ENCODE results near the gene MAST2. TPM values are rescaled to one million over a fixed set of nuclear protein-coding genes. Genes with fewer than 3 reads are reported as not detected.

MAST2 gene
- total RNA-seq, 1 experiment from 2014 or later: 38.4 TPM

- peaks cover 5% of the 10 kb centered on the region for H3K9me3 ChIP-seq (ENCODE audit: low read depth, low read length, poor library complexity, severe bottlenecking)
- DNase-seq (ENCODE audit: low spot score): no peak
- no peak overlapping the region for H3K27ac ChIP-seq (ENCODE audit: low read depth, low read length, poor library complexity, severe bottlenecking)
- H3K27me3 ChIP-seq (replicated peaks; ENCODE audit: insufficient read depth, low read depth, low read length, poor library complexity): no peaks in the 10 kb centered on the region
- TF ChIP-seq CTCF (conservative IDR thresholded peaks at IDR 0.05; ENCODE audit: low read depth, low read length): no peak
- TF ChIP-seq EZH2 (IDR thresholded peaks at IDR 0.05; ENCODE audit: borderline replicate concordance, low read depth, low read length, poor library complexity, severe bottlenecking): no peak
- no peak overlapping the region for H3K4me3 ChIP-seq (ENCODE audit: low read depth, low read length, poor library complexity, severe bottlenecking)
- CTCF ChIA-PET: no interaction called here
- no TSS peak for BruUV-seq (replicated peaks)
- intact Hi-C loops (cut with micrococcal nuclease; ENCODE audit: unreplicated experiment): no loop called here
- H3K4me1 ChIP-seq (ENCODE audit: insufficient read depth, low read length, poor library complexity, severe bottlenecking): no peaks in the 10 kb centered on the region
- H3K36me3 ChIP-seq (ENCODE audit: insufficient read depth, low read length, poor library complexity, severe bottlenecking): no peaks in the 10 kb centered on the region
- POLR2A ChIA-PET (ENCODE audit: low non-redundant PET): no interaction called here
Observed at GRCh38 chr1:45848097-45848496, 44.7 kb downstream of the MAST2 start.

- intact Hi-C loops (cut with micrococcal nuclease; ENCODE audit: unreplicated experiment): no loop called here
- Histone ChIP-seq H3K9me3 (ENCODE audit: low read depth, low read length, poor library complexity, severe bottlenecking) (peaks cover 5% of the 10 kb centered on the region), H3K27ac (ENCODE audit: low read depth, low read length, poor library complexity, severe bottlenecking) (no peak overlapping the region), H3K4me3 (ENCODE audit: low read depth, low read length, poor library complexity, severe bottlenecking) (no peak overlapping the region), H3K4me1 (ENCODE audit: insufficient read depth, low read length, poor library complexity, severe bottlenecking) (no peaks in the 10 kb centered on the region), H3K27me3 (replicated peaks; ENCODE audit: insufficient read depth, low read depth, low read length, poor library complexity) (no peaks in the 10 kb centered on the region), H3K36me3 (ENCODE audit: insufficient read depth, low read length, poor library complexity, severe bottlenecking) (no peaks in the 10 kb centered on the region)
- ChIA-PET POLR2A (ENCODE audit: low non-redundant PET) (no interaction called here), CTCF (no interaction called here)
- TF ChIP-seq EZH2 (IDR thresholded peaks at IDR 0.05; ENCODE audit: borderline replicate concordance, low read depth, low read length, poor library complexity, severe bottlenecking) (no peak), CTCF (conservative IDR thresholded peaks at IDR 0.05; ENCODE audit: low read depth, low read length) (no peak)
- no TSS peak for BruUV-seq (replicated peaks)
- no peak for DNase-seq (ENCODE audit: low spot score)
Observed at GRCh38 chr1:45848714-45849113, 45.3 kb downstream of the MAST2 start.

- H3K4me1 ChIP-seq (ENCODE audit: insufficient read depth, low read length, poor library complexity, severe bottlenecking): no peaks in the 10 kb centered on the region
- no peak for DNase-seq (ENCODE audit: low spot score)
- H3K9me3 ChIP-seq (ENCODE audit: low read depth, low read length, poor library complexity, severe bottlenecking): peaks cover 5% of the 10 kb centered on the region
- no peak overlapping the region for H3K27ac ChIP-seq (ENCODE audit: low read depth, low read length, poor library complexity, severe bottlenecking)
- no peaks in the 10 kb centered on the region for H3K27me3 ChIP-seq (replicated peaks; ENCODE audit: insufficient read depth, low read depth, low read length, poor library complexity)
- TF ChIP-seq EZH2 (IDR thresholded peaks at IDR 0.05; ENCODE audit: borderline replicate concordance, low read depth, low read length, poor library complexity, severe bottlenecking) (no peak), CTCF (conservative IDR thresholded peaks at IDR 0.05; ENCODE audit: low read depth, low read length) (no peak)
- no TSS peak for BruUV-seq (replicated peaks)
- intact Hi-C loops (cut with micrococcal nuclease; ENCODE audit: unreplicated experiment): no loop called here
- H3K36me3 ChIP-seq (ENCODE audit: insufficient read depth, low read length, poor library complexity, severe bottlenecking): no peaks in the 10 kb centered on the region
- H3K4me3 ChIP-seq (ENCODE audit: low read depth, low read length, poor library complexity, severe bottlenecking): no peak overlapping the region
- CTCF ChIA-PET: no interaction called here
- POLR2A ChIA-PET (ENCODE audit: low non-redundant PET): no interaction called here
Observed at GRCh38 chr1:45850017-45850416, 46.6 kb downstream of the MAST2 start.

Data from A673 (cell line).